DMS114 treated with DMSO at 0.1 percent for 48 hours (cell line): ENCODE measurements around the gene LPIN2.
"Not testable (repeated sequence)": the region's sequence is repeated elsewhere in the genome, so short reads cannot be mapped to it uniquely, and the experiment has no call there.

Experiments used
- DNase-seq: peaks from one replicate; lab custom pipeline; 2025; ENCODE audit not compliant: unreplicated experiment; lab: John Stamatoyannopoulos, UW

LPIN2 gene, protein sequence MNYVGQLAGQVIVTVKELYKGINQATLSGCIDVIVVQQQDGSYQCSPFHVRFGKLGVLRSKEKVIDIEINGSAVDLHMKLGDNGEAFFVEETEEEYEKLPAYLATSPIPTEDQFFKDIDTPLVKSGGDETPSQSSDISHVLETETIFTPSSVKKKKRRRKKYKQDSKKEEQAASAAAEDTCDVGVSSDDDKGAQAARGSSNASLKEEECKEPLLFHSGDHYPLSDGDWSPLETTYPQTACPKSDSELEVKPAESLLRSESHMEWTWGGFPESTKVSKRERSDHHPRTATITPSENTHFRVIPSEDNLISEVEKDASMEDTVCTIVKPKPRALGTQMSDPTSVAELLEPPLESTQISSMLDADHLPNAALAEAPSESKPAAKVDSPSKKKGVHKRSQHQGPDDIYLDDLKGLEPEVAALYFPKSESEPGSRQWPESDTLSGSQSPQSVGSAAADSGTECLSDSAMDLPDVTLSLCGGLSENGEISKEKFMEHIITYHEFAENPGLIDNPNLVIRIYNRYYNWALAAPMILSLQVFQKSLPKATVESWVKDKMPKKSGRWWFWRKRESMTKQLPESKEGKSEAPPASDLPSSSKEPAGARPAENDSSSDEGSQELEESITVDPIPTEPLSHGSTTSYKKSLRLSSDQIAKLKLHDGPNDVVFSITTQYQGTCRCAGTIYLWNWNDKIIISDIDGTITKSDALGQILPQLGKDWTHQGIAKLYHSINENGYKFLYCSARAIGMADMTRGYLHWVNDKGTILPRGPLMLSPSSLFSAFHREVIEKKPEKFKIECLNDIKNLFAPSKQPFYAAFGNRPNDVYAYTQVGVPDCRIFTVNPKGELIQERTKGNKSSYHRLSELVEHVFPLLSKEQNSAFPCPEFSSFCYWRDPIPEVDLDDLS

DNA sequence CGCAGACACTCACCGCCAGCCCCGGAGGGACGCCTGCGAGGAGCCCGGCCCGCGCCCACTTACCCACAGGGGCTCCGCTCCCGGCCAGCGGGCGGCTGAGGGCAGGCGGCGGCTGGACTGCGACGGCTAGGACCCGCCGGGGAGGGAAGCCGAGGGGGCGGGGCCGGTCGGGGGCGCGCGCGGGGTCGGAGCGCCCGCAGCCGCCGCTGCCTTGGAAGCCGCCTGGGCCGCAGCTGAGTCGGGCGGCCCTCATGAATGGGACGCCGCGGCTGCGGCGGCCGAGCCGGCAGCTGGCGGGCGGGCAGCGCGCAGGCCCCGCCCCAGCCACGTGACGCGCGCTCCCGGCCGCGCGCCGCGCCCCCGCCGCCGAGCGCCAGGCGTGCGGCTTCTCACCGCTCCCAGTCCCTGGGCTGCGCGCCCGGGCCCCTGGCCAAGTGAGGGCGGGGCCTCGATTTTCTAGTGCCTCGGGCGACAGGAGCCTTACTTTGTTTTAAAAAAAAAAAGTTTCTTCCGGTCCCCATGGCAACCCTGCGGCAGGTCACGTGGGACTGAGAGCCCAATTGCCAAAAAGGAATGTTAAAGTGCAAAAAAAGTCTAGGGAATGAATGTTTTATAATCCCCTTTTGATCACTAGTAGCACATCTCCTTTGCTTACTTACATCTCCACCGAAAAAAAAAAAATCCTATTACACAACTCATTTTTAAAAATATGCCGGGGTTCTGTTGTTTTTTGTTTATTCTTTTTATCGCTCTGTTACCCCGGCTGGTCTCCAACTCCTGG is at the start of gene LPIN2:
LPIN2 (minus strand) TSS at position 121 of the 781 bp plus-strand sequence. CDS start 52,304 bp downstream, outside the sequence.
- peak; percentile 88 for DNase-seq

DNA sequence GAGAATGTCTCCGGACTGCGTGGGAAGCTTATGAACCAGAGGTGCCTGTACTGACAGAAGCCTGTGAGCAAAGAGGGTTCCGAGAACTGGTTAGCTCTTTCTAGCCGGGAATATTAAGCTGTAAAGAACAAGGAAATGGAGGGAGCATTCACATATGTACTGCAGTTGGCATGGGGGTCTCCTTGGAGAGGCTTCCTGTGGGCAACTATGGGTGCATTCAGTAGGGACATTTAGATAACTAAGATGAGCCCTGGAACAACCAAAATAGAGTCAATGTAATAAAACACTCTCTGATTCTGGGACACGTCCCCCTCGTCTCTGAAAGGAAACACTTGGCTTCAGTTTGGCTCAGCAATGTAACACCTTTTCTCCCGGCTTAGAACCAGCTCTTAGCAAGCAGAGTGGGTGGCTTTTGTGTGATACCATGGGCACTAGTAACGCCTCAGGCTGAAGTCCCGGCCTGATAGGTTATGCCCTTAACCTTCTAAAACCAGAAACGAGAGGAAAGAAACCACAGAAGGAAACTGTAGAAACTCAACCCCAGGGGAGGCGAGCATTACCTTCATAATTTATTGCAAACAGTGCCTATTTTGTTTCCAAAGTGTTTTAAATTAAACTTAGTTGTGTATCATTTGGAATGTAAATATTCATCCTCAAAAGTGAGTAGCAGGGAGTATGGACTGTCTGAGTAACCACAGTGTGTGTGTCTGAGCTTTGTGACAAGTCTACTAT is 48.8 kb upstream of the LPIN2 start:
- no peak for DNase-seq

DNA sequence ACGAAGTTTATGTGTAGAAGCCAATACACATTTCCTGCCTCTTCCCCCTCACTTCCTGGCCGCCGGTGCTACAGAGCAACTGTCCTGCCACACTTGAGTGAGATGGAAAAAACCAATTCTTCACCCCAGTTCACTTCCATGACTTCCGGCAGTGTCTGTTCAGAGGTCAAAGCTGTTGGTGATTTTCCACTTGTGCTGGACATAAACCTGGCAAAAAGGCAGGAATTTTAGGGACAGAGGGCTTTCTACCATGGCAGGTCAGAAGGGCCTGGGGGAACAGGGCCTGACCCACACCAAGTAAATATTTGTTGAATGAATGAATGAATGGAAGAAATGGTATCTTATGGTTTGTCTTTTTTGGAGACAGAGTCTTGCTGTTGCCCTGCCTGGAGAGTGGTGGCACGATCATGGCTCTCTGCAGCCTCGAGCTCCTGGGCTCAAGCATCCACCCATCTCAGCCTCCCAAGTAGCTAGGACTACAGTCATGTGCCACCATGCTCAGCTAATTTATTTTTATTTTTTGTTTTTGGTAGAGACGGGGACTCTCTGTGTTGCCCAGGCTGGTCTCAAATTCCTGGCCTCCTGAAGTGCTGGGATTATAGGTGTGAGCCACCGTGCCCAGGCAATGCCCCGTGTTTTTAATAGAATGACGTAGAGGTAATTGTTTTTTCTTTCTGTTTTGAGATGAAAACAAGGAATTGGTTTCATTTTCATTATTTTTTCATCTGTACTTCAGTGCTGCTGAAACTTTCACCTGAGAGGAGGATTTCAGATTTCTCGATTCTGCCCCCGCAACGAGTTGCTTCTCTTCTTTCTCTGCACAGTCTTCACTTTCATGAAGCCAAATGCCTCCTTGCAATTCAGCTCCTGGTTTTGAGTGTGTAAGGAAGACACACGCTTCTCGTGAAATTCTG is 48.0 kb upstream of the LPIN2 start:
- no peak for DNase-seq

DNA sequence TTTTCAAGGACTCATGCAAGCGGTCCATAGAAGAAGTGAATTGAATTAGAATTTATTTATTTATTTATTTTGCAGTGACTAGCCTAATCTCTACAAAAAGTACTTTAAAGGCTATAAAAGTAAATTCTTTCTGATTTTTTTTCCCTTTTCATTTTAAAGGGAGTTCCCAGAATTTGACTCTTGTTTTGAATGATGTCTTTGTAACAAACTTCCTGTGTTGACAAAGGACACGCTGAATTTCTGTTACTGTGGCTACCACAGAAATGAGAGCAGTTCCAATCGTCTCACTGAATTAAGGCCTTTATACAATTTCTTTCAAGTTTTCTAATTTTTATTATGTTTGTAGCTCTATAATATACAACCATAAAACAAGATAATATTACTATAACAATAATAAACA is 46.3 kb upstream of the LPIN2 start:
- no peak for DNase-seq

DNA sequence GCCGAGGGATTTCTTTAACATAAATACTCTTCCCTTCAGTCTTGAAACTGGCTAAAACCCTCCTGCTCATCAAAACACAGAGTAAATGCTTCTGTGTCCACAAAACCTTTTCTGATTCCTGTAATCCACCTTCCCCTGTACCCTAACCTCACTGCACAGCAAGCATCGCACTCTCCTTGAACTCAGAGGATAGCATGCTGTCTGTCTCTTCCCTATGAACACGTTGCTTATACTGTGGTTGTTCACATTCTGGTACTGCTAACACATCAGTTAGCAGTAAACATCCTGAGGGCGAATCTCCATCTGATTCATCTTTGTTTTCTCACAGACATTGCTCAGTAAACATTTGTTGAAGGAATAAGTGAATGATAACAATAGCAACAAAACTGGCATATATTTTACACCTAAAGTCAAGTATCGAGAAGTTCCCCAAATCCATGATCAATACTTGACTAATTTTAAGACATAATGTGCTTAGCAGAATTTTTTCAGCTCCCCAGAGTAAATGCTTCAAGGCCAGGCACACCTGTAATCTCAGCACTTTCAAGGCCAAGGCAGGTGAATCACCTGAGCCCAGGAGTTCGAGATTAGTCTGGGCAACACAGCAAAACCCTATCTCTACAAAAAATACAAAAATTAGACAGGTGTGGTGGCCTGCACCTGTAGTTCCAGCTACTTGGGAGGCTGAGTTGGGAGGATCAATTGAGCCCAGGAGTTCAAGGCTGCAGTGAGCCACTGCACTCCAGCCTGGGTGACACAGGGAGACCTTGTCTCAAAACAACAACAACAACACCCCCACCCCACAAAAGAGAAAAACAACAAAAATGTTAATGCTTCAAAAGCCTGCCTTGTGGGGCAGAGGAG is 45.6 kb upstream of the LPIN2 start:
- DNase-seq: no peak

DNA sequence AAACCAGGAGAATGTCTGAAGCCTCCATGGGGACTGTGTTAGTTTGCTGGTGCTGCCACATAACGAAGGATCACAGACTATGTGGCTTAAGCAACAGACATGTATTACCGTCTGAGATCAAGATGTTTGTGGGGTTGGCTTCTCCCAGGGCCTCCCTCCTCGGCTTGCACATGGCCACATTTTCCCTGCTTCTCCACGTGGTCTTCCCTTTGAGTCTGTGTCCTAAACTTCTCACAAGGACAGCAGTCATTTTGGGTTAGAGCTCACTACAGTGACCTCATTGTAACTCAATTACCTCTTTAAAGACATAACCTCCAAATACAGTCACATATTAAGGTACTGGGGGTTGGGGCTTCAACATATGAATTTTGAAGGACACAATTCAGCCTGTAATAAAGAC is 44.6 kb upstream of the LPIN2 start:
- no peak for DNase-seq

DNA sequence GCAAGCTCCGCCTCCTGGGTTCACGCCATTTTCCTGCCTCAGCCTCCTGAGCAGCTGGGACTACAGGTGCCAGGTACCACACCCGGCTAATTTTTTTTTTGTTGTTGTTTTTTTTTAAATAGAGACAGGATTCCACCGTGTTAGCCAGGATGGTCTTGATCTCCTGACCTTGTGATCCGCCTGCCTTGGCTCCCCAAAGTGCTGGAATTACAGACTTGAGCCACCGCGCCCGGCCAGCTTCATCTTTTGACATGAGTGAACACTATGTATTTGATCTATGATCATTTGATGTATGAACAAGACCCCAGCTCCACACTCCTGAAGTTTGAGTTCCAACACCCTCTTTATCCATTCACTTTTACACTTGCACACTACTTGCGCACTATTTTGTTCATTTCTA is 43.4 kb upstream of the LPIN2 start:
- no peak for DNase-seq

DNA sequence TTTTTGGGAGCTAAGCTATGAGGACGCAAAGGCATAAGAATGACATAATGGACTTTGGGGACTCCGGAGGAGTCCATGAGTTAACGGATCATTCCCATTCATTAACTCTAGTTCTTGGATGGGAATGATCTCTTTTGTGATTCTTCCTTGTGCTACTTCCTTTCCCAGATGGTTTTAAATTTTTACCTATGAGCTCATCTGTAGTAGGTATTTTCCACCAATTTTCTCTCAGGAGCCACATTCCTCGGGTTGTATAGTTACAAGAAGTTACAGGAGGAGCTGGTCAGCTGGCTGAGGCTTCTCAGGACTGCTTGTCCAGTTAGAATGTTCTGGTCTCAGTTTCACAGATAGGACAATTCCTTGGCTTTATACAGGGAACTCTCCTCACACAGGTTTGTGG is 42.9 kb upstream of the LPIN2 start:
- DNase-seq: no peak

DNA sequence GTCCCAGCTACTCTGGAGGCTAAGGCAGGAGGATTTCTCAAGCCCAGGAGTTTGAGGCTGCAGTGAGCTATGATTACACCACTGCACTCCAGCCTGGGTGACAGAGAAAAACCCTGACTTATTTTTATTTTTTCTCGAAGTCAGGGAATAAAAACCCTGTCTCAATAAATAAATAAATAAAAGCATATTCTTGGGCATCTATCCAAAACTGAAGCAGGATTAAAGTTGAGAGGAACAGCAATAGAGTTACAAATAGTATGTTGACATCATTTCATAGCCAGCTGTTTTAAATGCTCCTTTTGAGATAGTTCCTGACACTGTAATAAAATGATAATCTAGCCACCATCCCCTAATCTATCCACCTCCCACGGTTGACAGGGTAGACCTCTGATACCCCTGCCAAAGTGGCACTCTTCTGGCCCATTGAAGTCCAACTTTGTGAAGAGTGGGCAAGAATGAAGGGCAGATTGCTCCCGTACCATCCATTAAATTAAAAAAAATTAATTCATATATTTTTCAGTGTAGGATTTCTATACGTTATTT is 42.3 kb upstream of the LPIN2 start:
- DNase-seq: no peak

DNA sequence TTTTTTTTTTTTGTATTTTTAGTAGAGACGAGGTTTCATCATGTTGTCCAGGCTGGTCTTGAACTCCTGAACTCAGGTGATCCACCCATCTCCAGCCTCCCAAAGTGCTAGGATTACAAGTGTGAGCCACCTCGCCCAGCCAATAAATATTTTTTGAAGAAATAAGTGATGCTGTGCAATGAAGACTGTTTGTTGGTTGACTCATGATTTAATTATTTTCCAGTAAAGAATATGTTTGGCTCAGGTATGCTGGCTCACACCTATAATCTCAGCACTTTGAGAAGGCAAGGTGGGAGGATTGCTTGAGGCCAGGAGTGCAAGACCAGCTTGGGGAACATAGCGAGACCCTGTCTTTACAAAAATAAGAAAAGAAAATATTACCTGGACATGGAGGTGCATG is 41.8 kb upstream of the LPIN2 start:
- no peak for DNase-seq

DNA sequence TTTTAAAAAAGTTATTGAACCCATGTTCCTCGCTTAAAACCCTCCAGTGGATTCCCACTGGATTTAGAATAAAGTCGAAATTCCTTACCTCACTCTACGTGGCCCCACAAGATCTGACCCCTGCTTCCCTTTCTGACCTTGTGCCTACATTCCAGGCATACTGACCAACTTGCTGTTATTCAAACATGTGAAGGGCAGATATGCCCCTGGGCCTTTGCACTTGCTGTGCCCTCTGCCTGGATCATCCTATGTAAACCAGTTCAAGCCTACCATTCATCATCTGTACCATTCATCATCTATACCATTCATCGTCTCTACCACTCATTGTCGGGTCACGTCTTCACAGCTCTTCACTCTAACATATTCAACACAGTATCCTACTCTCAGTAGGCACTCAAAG is 41.3 kb upstream of the LPIN2 start:
- no peak for DNase-seq

DNA sequence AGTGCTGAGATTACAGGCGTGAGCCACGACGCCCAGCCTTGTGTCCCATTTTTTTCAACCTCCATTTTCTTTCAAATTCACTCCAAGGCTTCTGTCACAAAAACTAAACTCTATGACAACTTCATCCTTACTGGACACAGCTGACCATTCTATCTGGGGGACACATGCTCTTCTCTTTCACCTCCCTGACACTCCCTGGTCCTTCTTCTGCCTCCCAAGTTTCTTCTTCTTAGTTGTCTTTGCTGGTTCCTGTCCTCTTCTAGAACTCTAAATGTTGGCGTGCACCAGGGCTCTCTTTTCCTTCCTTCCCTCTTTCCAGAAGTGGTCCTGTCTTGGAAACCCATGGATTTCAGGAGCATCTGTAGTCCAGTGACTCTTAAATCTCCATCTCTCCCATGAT is 40.1 kb upstream of the LPIN2 start:
- no peak for DNase-seq

DNA sequence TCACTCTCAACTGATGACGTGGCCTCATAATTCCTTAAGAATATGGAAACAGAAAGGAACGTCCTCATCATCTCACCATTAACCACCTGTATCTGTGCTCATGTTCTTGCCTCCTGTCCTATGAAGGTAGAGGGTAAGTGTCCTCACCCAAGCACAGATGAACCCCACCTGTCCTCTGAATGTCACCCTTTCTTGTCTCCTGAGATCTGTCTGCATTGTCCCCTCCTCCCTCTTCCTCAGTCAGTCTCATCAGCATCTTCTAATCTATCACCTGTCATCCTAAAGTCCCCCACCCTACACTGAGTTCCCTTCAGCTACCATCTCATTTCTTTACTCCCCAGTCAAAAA is 39.4 kb upstream of the LPIN2 start:
- DNase-seq: no peak

DNA sequence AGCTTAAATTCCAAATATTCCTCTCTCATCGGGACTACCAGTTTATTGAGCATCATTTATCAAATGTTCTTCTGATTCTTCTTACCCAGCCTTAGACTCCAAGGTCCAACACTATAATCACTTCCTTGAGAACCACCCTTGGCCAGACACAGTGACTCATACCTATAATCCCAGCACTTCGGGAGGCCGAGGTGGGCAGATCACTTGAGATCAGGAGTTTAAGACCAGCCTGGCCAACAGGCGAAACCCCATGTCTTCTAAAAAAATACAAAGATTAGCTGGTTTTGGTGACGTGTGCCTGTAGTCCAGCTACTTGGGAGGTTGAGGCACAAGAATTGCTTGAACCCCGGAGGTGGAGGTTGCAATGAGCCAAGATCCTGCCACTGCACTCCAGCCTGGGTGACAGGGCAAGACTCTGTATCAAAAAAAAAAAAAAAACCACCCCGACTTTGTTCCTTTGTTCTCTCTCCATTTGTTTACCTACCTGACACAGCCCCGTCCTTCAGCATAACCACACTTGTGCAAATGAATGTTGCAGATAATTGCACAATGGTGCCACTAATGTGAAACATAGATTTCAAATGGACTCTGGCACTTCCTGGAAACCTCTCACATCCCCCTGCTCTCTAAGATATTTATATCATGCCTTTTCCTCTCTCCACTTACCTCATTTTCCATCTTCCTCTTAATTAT is 38.9 kb upstream of the LPIN2 start:
- DNase-seq: no peak

DNA sequence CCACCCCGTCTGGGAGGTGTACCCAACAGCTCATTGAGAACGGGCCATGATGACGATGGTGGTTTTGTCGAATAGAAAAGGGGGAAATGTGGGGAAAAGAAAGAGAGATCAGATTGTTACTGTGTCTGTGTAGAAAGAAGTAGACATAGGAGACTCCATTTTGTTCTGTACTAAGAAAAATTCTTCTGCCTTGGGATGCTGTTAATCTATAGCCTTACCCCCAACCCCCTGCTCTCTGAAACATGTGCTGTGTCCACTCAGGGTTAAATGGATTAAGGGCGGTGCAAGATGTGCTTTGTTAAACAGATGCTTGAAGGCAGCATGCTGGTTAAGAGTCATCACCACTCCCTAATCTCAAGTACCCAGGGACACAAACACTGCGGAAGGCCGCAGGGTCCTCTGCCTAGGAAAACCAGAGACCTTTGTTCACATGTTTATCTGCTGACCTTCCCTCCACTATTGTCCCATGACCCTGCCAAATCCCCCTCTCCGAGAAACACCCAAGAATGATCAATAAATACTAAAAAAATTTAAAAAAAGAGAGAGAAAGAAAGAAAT is 37.0 kb upstream of the LPIN2 start:
- DNase-seq: not testable (repeated sequence)

DNA sequence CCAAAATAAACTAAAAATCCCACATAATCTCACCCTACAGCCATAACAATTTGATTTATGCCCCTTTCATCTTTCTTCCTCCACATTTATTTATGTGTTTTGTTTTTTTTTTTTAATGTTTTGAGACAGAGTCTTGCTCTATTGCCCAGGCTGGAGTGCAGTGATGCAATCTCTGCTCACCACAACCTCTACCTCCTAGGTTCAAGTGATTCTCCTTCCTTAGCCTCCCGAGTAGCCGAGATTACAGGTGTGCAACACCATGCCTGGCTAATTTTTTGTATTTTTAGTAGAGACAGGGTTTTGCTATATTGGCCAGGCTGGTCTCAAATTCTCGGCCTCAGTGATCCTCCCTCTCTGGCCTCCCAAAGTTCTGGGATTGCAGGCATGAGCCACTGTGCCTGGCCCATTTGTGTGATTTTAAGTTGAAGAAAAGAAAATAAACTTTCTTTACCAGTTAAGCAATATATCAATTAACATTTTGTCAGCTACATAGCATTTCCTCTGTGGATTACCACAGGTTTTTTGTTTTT is 35.9 kb upstream of the LPIN2 start:
- no peak for DNase-seq

DNA sequence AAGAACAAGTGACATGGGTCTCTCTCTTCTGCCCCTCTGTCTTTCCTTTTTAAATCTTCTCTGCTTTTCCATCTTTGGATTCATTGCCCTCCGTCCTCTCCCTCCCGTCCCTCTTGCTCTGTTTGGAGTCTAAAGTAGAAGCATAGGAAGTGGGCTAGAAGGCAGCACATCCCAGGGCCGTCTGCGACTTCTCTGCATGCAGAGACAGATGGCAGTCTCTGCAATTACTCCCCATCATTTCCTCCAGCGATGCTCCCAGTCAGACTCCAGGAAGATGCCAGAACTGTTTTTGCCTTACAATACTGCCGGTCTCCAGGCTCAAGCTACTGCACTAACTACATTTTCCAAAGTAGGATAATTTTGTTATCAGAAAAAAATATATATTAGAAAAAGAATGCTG is 35.2 kb upstream of the LPIN2 start:
- DNase-seq: no peak
